HG03039 (cell line): Measurements from ENCODE around the gene MAML3.

Source experiments
- ATAC-seq: cut with Tn5 transposase; IDR thresholded peaks from one replicate; pipeline ENCODE4 v1.9.1; 2021; ENCODE audit warnings: mild to moderate bottlenecking, moderate library complexity; ENCODE audit not compliant: unreplicated experiment

MAML3 gene

GRCh38 chr4:139934708-139935195, 219.2 kb downstream of the MAML3 start:
- ATAC-seq: no peak

- ATAC-seq: no peak
Measured at GRCh38 chr4:139934057-139934707, 219.8 kb downstream of the MAML3 start.

- no peak for ATAC-seq
Measured at GRCh38 chr4:139933541-139933940, 220.4 kb downstream of the MAML3 start.

GRCh38 chr4:139933104-139933503, 220.9 kb downstream of the MAML3 start:
- ATAC-seq: no peak

GRCh38 chr4:139924782-139925181, 229.2 kb downstream of the MAML3 start:
- ATAC-seq: no peak

GRCh38 chr4:139922406-139923024, 231.5 kb downstream of the MAML3 start:
- ATAC-seq: no peak

GRCh38 chr4:139921429-139922184, 232.4 kb downstream of the MAML3 start:
- no peak for ATAC-seq

- ATAC-seq: no peak
Measured at GRCh38 chr4:139920486-139921002, 233.4 kb downstream of the MAML3 start.

- ATAC-seq: no peak
Measured at GRCh38 chr4:139919521-139919920, 234.5 kb downstream of the MAML3 start.

GRCh38 chr4:139919004-139919403, 235.0 kb downstream of the MAML3 start:
- ATAC-seq: no peak

GRCh38 chr4:139918591-139918990, 235.4 kb downstream of the MAML3 start:
- ATAC-seq: no peak

GRCh38 chr4:139917896-139918295, 236.1 kb downstream of the MAML3 start:
- ATAC-seq: no peak

- no peak for ATAC-seq
Measured at GRCh38 chr4:139916041-139916440, 237.9 kb downstream of the MAML3 start.

GRCh38 chr4:139915037-139915436, 238.9 kb downstream of the MAML3 start:
- ATAC-seq: no peak

- ATAC-seq: no peak
Measured at GRCh38 chr4:139913995-139914598, 239.9 kb downstream of the MAML3 start.

- no peak for ATAC-seq
Measured at GRCh38 chr4:139913398-139913990, 240.5 kb downstream of the MAML3 start.

- no peak for ATAC-seq
Measured at GRCh38 chr4:139912445-139912844, 241.5 kb downstream of the MAML3 start.

- no peak for ATAC-seq
Measured at GRCh38 chr4:139910106-139910505, 243.9 kb downstream of the MAML3 start.

GRCh38 chr4:139908636-139909437, 245.1 kb downstream of the MAML3 start:
- ATAC-seq: no peak
